Measurements from ENCODE around the gene GPR137B.

The GPR137B gene

DNA sequence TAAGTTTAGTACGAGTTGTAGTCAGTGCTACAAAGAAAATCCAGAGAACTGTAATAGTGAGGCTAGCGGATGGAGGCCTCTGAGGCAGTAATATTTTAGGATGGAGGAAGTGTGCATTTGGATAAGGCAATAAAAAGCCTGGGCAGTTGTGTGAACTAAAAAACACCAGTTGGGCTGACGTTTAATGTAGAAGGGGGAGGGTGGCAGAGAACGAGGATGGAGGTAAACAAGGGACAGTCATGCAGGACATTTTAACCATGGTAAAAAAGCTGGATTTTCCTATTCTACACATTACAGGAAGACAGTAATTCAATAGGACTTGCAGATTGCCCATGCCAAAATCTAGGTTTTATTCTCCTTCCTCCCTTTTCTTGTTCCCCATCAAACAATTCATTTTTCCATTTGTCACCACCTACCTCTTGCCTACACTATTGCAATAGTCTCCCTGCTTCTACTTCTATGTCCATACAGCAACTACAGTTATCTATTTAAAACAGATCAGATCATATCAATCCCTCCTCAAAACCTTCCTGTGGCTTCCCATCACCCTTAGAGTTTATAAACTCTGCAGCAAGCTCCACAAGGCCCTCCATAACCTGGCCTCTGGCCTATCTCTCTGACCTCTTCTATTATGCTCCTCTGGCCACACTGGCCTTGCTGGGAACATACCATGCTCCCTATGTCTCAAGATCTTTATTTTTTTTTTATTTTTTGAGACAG, 111.7 kb downstream of the GPR137B start:
- DNase-seq (ENCODE audit: low read depth in 3 of 3, low spot score in 1 of 3) = no peak

DNA sequence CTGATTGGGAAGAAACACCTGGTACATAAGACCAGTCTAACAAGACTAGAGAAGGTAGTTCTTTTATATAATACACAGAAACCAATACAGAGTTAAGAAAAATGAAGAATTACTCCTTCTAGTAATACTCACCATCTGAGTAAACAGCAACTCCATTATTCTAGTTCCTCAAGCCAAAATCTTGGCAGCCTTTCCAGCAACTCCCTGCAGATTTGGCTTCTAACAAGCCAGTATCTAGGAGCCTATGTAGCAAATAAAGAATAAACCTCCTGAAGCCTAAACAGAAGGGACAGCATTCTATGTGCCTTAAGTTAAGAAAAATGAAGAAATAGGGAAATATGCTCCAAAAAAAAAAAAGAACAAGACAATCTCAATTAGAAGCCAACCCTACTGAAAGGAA, 114.9 kb downstream of the GPR137B start:
- DNase-seq (ENCODE audit: low read depth in 3 of 3, low spot score in 1 of 3) = no peak

DNA sequence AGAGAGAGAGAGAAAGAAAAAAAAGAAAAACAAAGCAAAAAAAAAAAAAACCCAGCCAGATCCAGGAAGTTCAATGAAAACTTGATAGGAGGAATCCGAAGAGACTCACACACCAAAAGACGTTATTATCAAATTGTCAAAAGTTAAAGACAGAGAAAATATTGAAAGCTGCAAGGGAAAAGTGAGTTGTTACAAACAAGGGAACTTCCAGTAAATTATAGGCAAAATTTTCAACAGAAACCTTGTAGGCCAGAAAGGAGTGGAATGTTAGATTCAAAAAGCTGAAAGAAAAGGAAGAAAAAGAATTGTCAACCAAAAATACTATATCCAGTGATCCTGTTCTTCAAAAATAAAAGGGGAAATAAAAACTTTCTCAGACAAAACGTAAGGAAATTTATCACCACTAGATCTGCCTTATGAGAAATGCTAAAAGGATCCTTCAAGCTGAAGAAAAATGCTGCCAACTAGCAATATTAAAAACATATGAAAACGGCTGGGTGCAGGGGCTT, 115.8 kb downstream of the GPR137B start:
- DNase-seq (ENCODE audit: low read depth in 3 of 3, low spot score in 1 of 3) = no peak

Data from stimulated activated CD4-positive, alpha-beta T cell treated with anti-CD3 and anti-CD28 coated beads, TNF-alpha, amount 100 ng/mL, for 1 hour (primary cell).